Raji (cell line): ENCODE data around the gene MAN1C1.

Experiments
- POLR2A ChIP-seq: IDR thresholded peaks from 2 replicates; pipeline ENCODE4 v1.6.1; 2011; ENCODE audit warnings: low read depth, low read length, control low read depth; ENCODE audit not compliant: insufficient read depth

MAN1C1 gene

DNA sequence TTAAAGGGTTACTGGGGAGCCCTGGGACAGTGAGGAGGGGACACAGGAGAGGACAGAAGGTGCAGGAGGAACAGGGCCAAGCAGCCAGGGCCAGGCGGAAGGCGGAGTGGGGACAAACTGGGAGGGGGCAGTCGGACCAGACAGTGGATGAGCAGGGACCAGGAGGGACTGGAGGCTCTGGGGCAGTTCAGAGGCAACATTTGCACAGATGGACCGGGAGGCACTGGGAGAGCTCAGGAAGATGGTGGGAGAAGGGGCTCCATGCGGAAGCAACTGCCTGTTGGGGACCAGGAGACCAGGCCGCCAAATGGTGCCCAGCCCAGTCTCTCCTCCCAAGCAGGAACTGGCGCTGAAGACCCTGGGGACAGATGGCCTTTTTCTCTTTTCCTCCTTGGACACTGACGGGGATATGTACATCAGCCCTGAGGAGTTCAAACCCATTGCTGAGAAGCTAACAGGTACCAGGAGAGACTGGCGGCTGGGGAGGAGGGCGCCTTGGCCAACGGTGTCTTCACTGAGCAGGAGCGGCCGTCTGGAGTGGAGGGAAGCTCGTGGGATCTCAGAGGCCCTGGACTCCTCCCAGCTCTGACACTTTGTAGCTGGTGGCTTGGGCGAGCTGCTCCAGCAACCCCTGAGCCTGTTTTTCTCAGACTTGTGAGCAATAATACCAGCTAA is 184.2 kb downstream of the MAN1C1 start:
- TF ChIP-seq POLR2A, result no peak

DNA sequence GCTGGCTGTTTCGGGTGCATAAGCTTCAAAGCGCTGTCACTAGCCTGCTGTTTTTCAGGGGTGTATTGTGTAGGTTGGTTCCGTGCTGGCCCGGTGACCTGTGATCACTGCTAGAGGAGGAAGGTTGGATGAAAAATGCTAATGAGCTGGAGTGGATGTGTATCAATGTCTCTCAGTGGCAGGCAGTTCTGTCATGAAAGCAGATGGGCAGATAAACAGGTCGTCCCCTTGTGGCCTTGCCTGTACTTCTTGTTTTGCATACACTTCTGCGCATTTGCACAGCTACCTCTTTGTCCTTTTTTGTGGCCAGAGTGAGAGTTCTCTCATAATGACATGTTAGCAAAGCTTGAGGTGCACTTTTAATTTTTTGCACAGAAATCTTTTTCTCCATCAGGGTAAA is 186.3 kb downstream of the MAN1C1 start:
- no peak for TF ChIP-seq POLR2A

DNA sequence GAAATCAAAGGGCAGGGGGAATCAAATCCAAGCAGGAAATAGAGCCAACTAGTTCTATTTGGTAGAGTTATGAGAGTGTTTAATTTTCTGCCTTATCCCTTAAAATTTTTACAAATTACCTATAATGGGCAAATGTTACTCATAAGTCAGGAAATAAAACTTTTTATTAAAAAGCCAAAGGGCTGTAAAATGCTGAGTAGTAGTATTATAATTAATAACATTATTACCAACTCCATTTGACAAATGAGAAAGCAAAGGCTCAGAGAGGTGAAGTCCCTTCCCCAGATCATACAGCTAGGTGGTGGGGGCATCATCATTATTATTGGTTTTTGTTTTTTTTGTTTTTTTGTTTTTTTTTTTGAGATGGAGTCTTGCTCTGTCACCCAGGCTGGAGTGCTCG is 186.8 kb downstream of the MAN1C1 start:
- TF ChIP-seq POLR2A, result no peak

DNA sequence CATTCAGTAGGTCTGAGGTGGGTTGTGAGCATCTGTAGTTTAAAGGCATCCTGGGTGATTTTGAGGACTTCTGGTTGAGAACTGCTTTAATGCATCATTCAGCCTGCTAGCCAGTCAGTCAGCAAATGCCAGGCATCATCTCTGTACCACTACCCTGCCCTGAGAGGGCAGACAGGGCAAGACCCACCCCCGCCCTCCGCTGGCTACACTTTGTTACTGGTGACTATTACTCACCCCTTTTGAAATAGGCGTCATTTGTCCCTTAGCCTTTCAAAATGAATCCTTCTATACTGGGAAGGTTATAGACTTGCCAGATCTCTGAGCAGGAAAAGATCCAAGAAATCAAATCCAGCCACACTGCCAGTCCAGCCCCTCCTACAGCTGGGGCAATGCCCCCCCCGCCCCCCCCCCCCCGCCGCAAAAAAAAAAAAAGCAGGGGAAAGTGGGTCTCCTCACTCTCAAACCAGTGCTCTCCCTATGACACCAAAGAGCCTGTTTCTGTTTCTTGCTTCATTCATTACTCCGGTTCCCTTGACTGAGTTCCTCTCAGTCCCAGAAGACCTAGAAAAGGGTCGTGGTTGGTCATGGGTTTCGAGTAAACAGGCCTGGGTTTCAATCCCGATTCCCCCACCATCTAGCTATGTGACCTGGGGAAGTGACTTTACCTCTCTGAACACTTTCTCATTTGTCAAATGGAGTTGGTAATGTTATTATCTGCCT is 187.8 kb downstream of the MAN1C1 start:
- TF ChIP-seq POLR2A, result no peak

DNA sequence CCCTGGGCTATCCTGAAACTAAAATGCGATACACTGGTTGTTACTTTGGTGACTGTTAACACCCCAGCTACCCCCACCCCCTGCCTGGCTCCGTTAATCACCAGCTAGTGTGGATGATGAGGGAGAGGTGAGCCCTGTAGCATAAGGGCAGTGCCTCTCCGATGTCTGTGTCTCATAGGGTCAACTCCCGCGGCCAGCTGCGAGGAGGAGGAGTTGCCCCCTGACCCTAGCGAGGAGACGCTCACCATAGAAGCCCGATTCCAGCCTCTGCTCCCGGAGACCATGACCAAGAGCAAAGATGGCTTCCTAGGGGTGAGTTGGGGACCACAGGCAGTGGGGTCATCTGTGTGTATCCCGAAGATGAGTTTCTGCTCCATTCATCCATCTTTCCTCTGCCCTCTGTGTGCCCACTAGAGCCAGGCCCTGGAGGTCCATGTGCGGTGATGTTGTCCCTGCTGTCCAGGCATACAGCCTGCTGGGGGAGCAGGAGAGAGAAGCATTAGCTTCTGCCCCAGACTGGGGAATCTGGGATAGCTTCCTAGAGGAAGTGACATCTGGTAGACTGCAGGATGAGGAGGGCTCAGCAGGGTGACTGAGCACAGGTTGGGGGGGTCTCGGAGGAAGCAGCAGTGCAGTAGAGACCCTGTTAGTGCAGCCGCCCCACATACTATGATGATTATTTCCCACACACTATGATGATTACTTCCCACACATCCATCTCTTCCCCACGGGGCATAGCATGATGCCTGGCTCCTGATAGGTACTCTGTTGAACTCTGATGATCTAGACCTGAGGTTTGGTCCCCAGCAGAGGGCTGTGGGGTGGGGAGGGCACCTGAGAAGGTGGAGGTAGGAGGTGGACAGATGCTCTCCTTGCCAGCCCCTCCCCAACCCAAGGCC is 188.6 kb downstream of the MAN1C1 start:
- TF ChIP-seq POLR2A, result no peak

DNA sequence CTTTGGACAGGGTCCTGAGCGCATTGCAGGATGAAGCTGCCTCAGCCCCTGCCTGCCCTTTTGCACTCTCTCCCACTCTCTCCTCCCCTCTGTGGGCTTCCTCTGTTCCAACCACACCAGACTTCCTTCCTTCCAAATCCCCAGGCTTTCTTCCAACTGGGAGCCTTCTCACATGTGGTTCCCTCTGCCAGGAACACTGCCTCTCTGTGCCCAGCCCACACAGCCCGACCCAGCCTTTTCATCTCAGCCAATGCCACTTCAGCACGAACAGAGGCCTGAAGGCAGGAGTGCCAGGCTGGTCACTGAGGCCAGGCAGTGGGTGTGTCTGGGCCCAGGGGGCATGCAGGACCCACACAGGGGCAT is 189.3 kb downstream of the MAN1C1 start:
- no peak for TF ChIP-seq POLR2A

DNA sequence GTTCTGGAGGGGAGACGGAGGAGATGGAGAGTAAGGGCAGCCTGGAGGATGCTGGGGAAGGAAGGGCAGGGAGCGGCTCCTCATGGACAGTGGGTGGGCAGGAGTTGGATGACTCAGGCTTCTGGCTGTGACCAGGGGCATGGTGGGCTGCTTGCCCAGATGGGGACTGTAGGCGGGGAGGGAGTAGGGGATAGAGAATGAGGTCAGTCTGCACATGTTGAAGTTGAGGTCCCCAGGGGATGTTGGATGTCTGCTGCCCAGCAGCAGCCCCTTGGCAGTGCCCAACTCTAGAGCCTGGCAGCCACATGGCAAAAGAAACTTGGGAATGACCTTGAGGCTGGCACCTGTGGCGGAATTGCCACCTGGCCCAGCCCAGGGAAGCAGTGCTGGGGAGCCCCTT is 189.8 kb downstream of the MAN1C1 start:
- no peak for TF ChIP-seq POLR2A

DNA sequence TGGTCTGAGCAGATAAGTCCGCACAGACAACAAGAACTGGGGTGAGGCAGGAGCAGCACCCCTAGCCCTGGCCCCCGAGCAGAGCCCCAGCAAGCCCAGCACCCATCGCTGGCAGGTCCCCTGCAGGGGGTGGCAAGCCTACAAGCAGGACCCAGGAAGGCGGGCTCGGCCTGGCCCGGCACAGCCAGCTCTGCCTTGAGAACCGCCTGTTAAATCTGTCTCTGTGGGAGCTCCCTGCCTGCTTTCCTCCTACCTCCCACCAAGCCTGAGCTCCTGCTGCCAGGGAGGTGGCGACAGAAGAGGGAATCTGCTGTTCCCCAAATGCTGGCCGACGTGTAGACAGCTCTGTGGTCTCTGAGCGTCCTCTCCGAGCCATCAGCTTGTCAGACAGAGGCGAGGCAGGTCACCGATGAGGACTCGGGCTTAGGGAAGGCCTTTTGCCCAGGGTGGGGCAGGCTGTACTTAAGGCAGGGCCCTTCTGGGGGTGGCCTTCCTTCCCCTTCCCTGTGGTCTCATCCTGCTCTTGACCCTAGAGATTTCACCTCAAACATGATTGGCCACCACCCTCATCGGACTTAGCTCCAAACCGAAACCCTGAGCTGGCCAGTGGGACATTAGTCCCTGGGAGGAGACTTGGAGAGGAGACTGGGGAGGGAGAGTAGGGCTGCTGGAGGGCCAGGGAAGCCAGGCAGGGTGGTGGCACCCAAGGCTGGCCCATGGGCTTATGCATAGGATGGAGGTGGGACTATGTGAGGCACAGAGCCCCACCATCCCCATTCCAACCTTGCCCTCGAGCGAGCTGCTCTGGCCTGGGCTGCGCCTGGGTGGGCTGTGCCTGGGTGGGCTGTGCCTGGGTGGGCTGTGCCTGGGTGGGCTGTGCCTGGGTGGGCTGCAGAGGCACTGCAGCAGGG is 191.1 kb downstream of the MAN1C1 start:
- no peak for TF ChIP-seq POLR2A

DNA sequence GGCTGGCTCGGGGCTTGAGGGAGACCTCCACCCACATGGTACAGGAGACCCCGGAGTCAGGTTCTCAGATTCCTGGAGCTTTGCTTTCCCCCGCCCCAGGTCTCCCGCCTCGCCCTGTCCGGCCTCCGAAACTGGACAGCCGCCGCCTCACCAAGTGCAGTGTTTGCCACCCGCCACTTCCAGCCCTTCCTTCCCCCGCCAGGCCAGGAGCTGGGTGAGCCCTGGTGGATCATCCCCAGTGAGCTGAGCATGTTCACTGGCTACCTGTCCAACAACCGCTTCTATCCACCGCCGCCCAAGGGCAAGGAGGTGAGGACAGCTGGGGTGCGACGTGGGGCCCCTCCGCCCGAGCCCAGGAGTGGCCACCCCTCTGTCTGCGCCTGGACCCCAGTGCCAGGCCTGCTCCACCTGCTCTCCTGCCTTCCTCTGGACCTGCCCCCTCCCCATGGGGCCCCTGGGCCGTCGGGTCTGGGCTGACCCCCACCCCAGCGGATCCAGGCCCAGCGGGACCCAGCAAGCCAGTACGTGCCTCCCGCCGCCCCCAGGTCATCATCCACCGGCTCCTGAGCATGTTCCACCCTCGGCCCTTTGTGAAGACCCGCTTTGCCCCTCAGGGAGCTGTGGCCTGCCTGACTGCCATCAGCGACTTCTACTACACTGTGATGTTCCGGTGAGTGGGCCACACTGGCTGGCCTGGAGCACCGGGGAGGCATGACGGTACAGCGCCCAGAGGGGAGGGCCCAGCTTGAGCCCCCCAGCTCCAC is 192.1 kb downstream of the MAN1C1 start:
- no peak for TF ChIP-seq POLR2A

DNA sequence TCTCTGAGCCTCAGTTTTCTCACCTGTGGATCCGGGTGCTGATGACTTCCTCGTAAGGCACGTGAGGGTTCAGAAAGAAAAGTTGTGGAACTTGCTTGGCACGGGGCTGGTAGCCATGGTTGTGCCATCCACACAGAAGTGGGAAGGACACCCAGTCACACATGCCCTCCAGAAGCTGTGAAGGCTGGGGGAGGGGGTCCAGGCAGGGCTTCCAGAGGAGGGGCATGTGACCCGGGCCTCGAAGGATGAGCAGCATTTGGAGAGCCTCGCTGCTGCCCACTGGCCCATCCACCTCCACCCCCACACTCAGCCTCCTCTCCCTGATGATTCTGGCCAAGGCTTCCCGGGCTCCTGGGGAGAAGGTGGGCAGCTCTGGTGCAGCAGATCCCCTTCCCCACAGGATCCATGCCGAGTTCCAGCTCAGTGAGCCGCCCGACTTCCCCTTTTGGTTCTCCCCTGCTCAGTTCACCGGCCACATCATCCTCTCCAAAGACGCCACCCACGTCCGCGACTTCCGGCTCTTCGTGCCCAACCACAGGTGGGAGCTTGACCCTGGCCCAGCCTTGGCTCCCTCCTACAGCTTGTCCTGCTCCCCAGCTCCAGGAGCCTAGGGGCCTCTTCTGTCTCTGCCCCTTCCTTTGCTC is 192.8 kb downstream of the MAN1C1 start:
- TF ChIP-seq POLR2A, result no peak

DNA sequence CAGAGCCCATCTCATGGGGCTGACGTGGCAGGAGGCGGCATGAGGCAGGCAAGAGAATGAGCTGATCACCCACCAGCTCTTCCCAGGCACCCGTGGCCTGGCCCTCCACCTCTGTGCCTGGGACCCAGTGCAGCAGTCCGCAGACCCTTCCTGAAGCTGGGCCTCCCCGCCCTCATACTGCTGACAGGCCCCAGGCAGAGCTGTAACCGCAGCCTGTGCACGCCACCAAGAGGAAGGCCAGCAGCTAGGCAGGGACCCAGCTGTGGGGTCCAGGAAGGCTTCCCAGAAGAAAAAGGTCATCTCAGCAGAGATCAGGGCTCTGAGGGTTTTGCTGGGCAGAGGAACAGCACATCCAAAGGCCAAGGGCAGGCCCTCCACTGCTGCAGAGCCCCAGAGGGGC is 193.3 kb downstream of the MAN1C1 start:
- no peak for TF ChIP-seq POLR2A

DNA sequence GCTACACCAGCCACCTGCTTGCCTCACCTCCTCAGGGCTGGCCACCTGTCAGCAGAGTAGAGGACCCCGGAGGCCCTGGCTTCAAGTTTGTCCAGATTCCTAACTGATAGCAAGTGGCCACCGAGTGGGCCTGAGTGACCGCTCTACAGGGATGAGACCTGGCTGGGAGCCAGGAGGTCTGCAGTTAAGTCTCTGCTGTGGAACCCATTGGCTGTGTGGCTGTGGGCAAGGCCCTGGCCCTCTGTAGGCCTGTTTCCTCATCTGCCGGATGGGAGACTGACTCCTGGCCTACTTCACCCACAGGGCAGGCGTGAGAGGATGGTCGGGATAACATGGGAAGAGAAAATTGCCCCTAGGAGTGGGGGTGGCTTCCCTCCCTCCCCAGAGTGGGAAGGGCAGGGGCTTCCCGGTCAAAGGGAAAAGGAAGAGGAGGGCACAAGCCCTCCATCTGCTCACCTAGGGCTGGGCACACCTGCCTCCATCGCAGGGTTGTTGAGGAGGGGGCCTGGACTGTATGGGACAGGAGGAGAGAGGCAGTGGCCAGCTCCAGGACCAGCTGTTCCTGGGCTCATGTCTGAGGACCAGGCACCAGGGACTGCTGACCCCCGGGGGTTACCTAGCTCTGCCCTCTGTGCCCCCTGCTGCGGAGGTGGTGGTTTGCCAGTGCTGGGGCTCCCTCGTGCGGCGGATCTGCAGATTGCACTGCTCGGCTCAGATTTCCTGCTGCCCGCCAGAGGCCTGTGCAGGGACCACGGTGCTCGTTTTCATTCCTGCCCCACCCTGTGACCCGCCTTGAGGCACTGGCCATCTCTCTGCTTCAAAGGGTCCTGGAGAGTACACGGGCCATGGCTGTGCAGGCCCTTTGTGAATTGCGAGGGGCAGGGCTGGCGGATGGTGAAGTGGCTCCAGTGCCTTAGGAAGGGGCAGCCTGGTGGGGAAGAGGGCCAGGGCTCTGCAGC is 194.0 kb downstream of the MAN1C1 start:
- TF ChIP-seq POLR2A, result no peak
